K562 (cell line): Measurements from ENCODE around the gene CCL19.

ENCODE experiments used
- BRD4 ChIP-seq: fragments of 200-600 bp; sonication (generic); IDR thresholded peaks from 2 replicates; pipeline ENCODE4 v1.6.1; 2017; ENCODE audit warnings: inconsistent platforms
- EZH2 ChIP-seq: IDR thresholded peaks from 2 replicates; pipeline ENCODE4 v1.6.1; 2012; ENCODE audit warnings: low read depth, mild to moderate bottlenecking, inconsistent platforms, low read length, borderline replicate concordance
- FOXP1 ChIP-seq: sonication (generic); formaldehyde crosslinking; IDR thresholded peaks from 2 replicates; pipeline ENCODE4 v1.8.0; 2022; ENCODE audit warnings: mild to moderate bottlenecking, missing genetic modification reagents
- NR2C2 ChIP-seq, 2 experiments: fragments of 200-800 bp in 1 of 2; sonication (Bioruptor generic) in 1 of 2; sonication (generic) in 1 of 2; formaldehyde crosslinking in 1 of 2; IDR thresholded peaks; 2 replicates each; pipeline versions ENCODE4 v1.6.1 to v1.8.0; 2016 to 2022; ENCODE audit warnings: mild to moderate bottlenecking in 1 of 2, missing compliant biosample characterization in 1 of 2, missing genetic modification characterization in 1 of 2, missing genetic modification reagents in 1 of 2
- NRF1 ChIP-seq, 2 experiments: fragments of 450-650 bp; IDR thresholded peaks in 1 of 2; conservative IDR thresholded peaks in 1 of 2; 2 replicates each; pipeline ENCODE4 v1.6.1; 2014; ENCODE audit warnings: mild to moderate bottlenecking in 2 of 2
- RAD21 ChIP-seq, 2 experiments: fragments of 250-450 bp in 1 of 2; fragments of 450-650 bp in 1 of 2; sonication (Bioruptor Pico) in 1 of 2; formaldehyde crosslinking in 1 of 2; IDR thresholded peaks in 1 of 2; conservative IDR thresholded peaks in 1 of 2; 2 replicates each; pipeline versions ENCODE4 v1.4.0 to v1.8.0; 2020 to 2022; ENCODE audit warnings: mild to moderate bottlenecking in 2 of 2, moderate library complexity in 1 of 2
- ZNF274 ChIP-seq: IDR thresholded peaks from 2 replicates; pipeline ENCODE4 v1.6.1; 2011; ENCODE audit warnings: low read depth, mild to moderate bottlenecking, low read length, moderate library complexity, borderline replicate concordance
- ZNF766 ChIP-seq: fragments of 200-800 bp; sonication (Bioruptor generic); conservative IDR thresholded peaks from 2 replicates; pipeline ENCODE4 v1.6.1; 2016; ENCODE audit warnings: missing genetic modification characterization, missing compliant biosample characterization
- TF ChIP-seq, protein P1 (sequence below), 3 experiments: IDR thresholded peaks in 2 of 3; conservative IDR thresholded peaks in 1 of 3; 2 replicates each; pipeline ENCODE4 v1.5.1; 2011 to 2012; ENCODE audit warnings: low read length in 3 of 3, mild to moderate bottlenecking in 3 of 3, control low read depth in 2 of 3, improper control_type of control experiment in 1 of 3, inconsistent platforms in 1 of 3, low read depth in 1 of 3, mixed read lengths in 1 of 3, moderate library complexity in 1 of 3; ENCODE audit not compliant: insufficient read depth in 2 of 3
- TF ChIP-seq, protein P2 (sequence below): sonication (generic); formaldehyde crosslinking; IDR thresholded peaks from 2 replicates; pipeline ENCODE4 v1.8.1; 2022; ENCODE audit warnings: missing genetic modification reagents
- TF ChIP-seq, protein P3 (sequence below), 2 experiments: IDR thresholded peaks; 2 replicates each; pipeline ENCODE4 v1.6.1; 2011; ENCODE audit warnings: borderline replicate concordance in 1 of 2, control low read depth in 1 of 2, low read depth in 1 of 2, low read length in 1 of 2, mild to moderate bottlenecking in 1 of 2, mixed read lengths in 1 of 2, moderate library complexity in 1 of 2; ENCODE audit not compliant: insufficient read depth in 1 of 2, insufficient read length in 1 of 2, poor library complexity in 1 of 2, severe bottlenecking in 1 of 2; ENCODE audit errors: extremely low read depth in 1 of 2

DNA sequence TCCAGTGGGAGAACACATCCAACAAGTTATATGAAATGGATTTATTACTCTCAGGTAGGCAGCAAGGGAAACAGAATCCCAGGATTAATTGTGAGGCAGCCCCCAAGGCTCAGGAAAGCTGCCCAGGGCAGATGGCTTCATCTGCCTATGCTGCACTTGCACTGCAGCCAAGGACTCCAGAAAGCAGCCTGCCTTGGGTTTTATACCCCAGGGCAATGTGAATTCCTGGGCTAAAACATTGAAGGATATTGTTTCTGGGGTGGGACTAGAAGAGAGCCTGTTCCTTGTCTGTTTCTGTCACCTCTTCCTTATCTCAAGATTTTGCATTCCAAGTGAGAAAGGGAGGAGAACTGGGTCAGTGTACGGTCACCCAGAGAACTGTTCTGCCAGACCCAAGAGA is 19.8 kb downstream of the CCL19 start:
- TF ChIP-seq BRD4, result no peak
- TF ChIP-seq, protein P1, sequence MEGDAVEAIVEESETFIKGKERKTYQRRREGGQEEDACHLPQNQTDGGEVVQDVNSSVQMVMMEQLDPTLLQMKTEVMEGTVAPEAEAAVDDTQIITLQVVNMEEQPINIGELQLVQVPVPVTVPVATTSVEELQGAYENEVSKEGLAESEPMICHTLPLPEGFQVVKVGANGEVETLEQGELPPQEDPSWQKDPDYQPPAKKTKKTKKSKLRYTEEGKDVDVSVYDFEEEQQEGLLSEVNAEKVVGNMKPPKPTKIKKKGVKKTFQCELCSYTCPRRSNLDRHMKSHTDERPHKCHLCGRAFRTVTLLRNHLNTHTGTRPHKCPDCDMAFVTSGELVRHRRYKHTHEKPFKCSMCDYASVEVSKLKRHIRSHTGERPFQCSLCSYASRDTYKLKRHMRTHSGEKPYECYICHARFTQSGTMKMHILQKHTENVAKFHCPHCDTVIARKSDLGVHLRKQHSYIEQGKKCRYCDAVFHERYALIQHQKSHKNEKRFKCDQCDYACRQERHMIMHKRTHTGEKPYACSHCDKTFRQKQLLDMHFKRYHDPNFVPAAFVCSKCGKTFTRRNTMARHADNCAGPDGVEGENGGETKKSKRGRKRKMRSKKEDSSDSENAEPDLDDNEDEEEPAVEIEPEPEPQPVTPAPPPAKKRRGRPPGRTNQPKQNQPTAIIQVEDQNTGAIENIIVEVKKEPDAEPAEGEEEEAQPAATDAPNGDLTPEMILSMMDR (IDR thresholded peaks at IDR 0.05 in 2 of 3, conservative IDR thresholded peaks at IDR 0.05 in 1 of 3; ENCODE audit: insufficient read depth in 2 of 3, low read depth in 1 of 3, low read length in 3 of 3), result no peak
- TF ChIP-seq NR2C2 (CRISPR knock-in tag; IDR thresholded peaks at IDR 0.05), result no peak
- no peak for TF ChIP-seq NR2C2 (tag; IDR thresholded peaks at IDR 0.05)
- no peak for TF ChIP-seq RAD21 (CRISPR knock-in tag; conservative IDR thresholded peaks at IDR 0.05 in 1 of 2, IDR thresholded peaks at IDR 0.05 in 1 of 2)
- no peak for TF ChIP-seq FOXP1 (CRISPR knock-in tag)
- TF ChIP-seq ZNF274, result no peak
- no peak for TF ChIP-seq NRF1 (conservative IDR thresholded peaks at IDR 0.05 in 1 of 2, IDR thresholded peaks at IDR 0.05 in 1 of 2)
- TF ChIP-seq, protein P2, sequence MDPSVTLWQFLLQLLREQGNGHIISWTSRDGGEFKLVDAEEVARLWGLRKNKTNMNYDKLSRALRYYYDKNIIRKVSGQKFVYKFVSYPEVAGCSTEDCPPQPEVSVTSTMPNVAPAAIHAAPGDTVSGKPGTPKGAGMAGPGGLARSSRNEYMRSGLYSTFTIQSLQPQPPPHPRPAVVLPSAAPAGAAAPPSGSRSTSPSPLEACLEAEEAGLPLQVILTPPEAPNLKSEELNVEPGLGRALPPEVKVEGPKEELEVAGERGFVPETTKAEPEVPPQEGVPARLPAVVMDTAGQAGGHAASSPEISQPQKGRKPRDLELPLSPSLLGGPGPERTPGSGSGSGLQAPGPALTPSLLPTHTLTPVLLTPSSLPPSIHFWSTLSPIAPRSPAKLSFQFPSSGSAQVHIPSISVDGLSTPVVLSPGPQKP (CRISPR knock-in tag), result no peak
- no peak for TF ChIP-seq EZH2
- TF ChIP-seq, protein P3, sequence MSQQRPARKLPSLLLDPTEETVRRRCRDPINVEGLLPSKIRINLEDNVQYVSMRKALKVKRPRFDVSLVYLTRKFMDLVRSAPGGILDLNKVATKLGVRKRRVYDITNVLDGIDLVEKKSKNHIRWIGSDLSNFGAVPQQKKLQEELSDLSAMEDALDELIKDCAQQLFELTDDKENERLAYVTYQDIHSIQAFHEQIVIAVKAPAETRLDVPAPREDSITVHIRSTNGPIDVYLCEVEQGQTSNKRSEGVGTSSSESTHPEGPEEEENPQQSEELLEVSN (IDR thresholded peaks at IDR 0.05; ENCODE audit: borderline replicate concordance in 1 of 2, extremely low read depth in 1 of 2, insufficient read depth in 1 of 2, insufficient read length in 1 of 2, low read depth in 1 of 2, low read length in 1 of 2, poor library complexity in 1 of 2, severe bottlenecking in 1 of 2), result no peak
- TF ChIP-seq ZNF766 (CRISPR knock-in tag), result no peak
